Fibroblast of pulmonary artery (primary cell): ENCODE measurements around the gene MEIS2.

Source experiments
- DNase-seq: peaks from one replicate; pipeline ENCODE4 v3.0.0-alpha.2; 2010; ENCODE audit warnings: low read depth
- H3K4me3 ChIP-seq: replicated peaks from 2 replicates; pipeline ENCODE4 v1.5.1; 2011; ENCODE audit warnings: low read depth, mild to moderate bottlenecking, control low read depth, low read length, moderate library complexity
- TF ChIP-seq, protein P1 (sequence below): IDR thresholded peaks from 2 replicates; pipeline ENCODE4 v1.5.1; 2011; ENCODE audit warnings: mild to moderate bottlenecking, control low read depth, low read length, inconsistent platforms; ENCODE audit errors: missing control alignments

The MEIS2 gene

DNA sequence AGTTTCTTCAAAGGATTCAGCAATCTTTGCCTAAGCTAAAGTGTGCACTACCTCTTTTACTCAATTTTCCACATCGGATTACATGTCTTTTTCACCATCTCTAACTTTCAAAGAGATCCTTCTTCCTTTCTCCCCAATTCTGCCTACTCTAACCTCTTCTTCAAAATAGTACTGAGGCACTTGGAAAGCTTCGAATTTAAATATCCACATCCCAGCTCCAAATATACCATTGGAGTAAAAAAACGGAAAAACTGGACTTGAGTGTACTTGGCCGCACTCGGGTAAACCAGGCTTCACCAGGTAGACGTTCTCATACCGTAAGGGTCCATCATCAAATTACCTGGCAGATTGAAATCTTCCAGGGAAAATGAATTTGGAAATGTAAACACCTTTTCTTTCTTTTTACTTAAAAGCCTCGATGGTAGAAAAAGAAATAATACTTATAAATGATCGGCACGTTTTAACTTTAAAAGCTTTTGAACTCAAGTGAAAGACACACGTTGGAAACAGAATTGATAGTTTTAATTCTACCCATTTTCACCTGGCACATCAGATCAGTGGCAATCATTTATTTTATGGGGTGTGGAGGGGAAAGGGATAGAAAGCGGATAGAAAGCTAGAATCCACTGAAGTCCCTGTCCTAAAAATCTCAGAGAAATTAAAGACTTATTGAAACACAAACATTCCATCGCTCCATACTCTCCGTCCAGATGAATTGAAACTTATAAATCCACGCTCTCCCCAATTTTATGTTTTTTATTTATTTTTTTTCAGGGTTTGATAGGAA lies 8.2 kb upstream of the MEIS2 start:
- H3K4me3 ChIP-seq: peak overlapping the region; percentile 50
- TF ChIP-seq, protein P1, sequence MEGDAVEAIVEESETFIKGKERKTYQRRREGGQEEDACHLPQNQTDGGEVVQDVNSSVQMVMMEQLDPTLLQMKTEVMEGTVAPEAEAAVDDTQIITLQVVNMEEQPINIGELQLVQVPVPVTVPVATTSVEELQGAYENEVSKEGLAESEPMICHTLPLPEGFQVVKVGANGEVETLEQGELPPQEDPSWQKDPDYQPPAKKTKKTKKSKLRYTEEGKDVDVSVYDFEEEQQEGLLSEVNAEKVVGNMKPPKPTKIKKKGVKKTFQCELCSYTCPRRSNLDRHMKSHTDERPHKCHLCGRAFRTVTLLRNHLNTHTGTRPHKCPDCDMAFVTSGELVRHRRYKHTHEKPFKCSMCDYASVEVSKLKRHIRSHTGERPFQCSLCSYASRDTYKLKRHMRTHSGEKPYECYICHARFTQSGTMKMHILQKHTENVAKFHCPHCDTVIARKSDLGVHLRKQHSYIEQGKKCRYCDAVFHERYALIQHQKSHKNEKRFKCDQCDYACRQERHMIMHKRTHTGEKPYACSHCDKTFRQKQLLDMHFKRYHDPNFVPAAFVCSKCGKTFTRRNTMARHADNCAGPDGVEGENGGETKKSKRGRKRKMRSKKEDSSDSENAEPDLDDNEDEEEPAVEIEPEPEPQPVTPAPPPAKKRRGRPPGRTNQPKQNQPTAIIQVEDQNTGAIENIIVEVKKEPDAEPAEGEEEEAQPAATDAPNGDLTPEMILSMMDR: no peak
- no peak for DNase-seq

DNA sequence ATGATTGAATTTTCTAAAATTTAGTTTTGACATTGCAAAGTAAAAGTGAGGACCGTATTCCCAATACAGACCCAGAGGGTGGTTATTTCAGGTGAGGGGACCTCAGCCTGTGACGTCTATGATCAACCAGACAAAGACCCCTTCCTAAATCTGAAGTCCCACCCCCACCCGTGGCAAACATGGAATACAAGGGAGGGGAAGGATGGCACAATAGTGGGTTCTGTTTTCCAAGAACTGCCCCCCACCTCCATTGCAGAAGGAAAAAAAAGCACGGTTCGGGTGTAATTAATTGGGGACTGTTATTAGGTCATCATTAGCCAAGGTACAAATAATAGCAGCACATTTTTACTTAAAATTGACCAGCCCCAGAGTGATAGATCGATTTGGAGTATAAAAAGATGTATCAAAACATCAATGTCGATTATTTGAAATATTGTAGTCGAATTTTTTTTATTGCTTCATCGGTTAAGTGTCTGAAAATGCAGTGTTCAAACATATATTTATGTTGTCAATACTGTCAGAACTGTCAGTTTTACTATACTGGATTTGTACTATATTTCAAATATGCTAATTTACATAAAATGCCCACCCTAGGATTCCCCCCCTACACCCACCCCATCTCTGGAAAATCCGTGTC lies 7.5 kb upstream of the MEIS2 start:
- TF ChIP-seq, protein P1: no peak
- no peak for DNase-seq
- peak overlapping the region; percentile 50 for H3K4me3 ChIP-seq

- TF ChIP-seq, protein P1: no peak
- H3K4me3 ChIP-seq: peak overlapping the region; percentile 50
- DNase-seq: peak; percentile 74
Measured at GRCh38 chr15:37107071-37107743, 6.9 kb upstream of the MEIS2 start.

- DNase-seq: peak; percentile 78
- H3K4me3 ChIP-seq: peak overlapping the region; percentile 50
- TF ChIP-seq, protein P1: peak; percentile 34
Measured at GRCh38 chr15:37106490-37107001, 6.2 kb upstream of the MEIS2 start.

DNA sequence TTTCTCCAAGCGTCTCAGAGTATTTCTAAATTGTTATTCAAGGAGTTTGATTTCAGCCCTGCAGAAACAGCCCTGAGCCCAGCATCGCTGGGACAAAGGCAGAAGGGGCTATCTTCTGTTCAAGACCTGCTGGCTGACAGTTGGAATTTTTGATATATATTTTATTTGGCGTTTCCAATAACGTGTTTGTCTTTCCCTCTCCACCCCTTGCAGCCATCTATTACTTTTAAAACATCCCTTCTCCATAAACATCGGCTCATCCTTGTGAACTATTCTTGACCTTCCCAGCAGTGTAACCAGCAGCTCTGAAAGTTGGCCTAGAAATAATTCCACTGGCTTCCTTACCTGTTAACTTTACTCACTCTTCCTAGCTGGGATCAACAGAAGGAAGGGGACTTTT lies 5.5 kb upstream of the MEIS2 start:
- TF ChIP-seq, protein P1: no peak
- no peak for DNase-seq
- H3K4me3 ChIP-seq: peak overlapping the region; percentile 50

GRCh38 chr15:37105029-37105428 lies 4.7 kb upstream of the MEIS2 start:
- no peak for DNase-seq
- H3K4me3 ChIP-seq: peak overlapping the region; percentile 86
- TF ChIP-seq, protein P1: no peak
